K562 (cell line): ENCODE data around the gene TTC23L. TPM values are rescaled to one million over a fixed set of nuclear protein-coding genes. Genes with fewer than 3 reads are reported as not detected.

Experiments
- ATF7 ChIP-seq: fragments of 450-650 bp; IDR thresholded peaks from 2 replicates; pipeline ENCODE4 v1.7.1; 2014; ENCODE audit warnings: mild to moderate bottlenecking, moderate library complexity
- BRD4 ChIP-seq: fragments of 200-600 bp; sonication (generic); IDR thresholded peaks from 2 replicates; pipeline ENCODE4 v1.6.1; 2017; ENCODE audit warnings: inconsistent platforms
- GATAD2A ChIP-seq: fragments of 450-650 bp; IDR thresholded peaks from 2 replicates; pipeline ENCODE4 v1.6.1; 2017
- JUN ChIP-seq, 2 experiments: sonication (generic) in 1 of 2; formaldehyde crosslinking in 1 of 2; IDR thresholded peaks; 2 replicates each; pipeline versions ENCODE4 v1.6.1 to v1.8.0; 2012 to 2022; ENCODE audit warnings: borderline replicate concordance in 2 of 2, mild to moderate bottlenecking in 2 of 2, improper control_type of control experiment in 1 of 2, low read depth in 1 of 2, low read length in 1 of 2, missing genetic modification reagents in 1 of 2
- KLF1 ChIP-seq: fragments of 450-650 bp; IDR thresholded peaks from 2 replicates; pipeline ENCODE4 v1.6.1; 2016; ENCODE audit warnings: missing genetic modification characterization, missing compliant biosample characterization
- MECOM ChIP-seq: fragments of 250-450 bp; sonication (Bioruptor Pico); IDR thresholded peaks from 2 replicates; pipeline ENCODE4 v1.8.0; 2022; ENCODE audit warnings: inconsistent platforms
- MTA2 ChIP-seq: fragments of 450-650 bp; IDR thresholded peaks from 2 replicates; pipeline ENCODE4 v1.6.1; 2016; ENCODE audit warnings: low read depth
- POU5F1 ChIP-seq: fragments of 150-350 bp; IDR thresholded peaks from 2 replicates; pipeline ENCODE4 v1.6.1; 2014; ENCODE audit warnings: borderline replicate concordance, low read length, low read depth, mild to moderate bottlenecking; ENCODE audit not compliant: partially characterized antibody
- TFAP4 ChIP-seq: sonication (generic); formaldehyde crosslinking; IDR thresholded peaks from 2 replicates; pipeline ENCODE4 v1.8.0; 2022; ENCODE audit warnings: missing genetic modification reagents, mild to moderate bottlenecking, moderate library complexity, borderline replicate concordance
- XRCC5 ChIP-seq: fragments of 200-400 bp; formaldehyde crosslinking; IDR thresholded peaks from 2 replicates; pipeline ENCODE4 v1.6.1; 2017; ENCODE audit warnings: low read depth, mild to moderate bottlenecking, low read length
- ZNF445 ChIP-seq: fragments of 250-450 bp; sonication (Bioruptor Pico); IDR thresholded peaks from 2 replicates; pipeline ENCODE4 v1.4.0; 2020; ENCODE audit warnings: low read depth, mild to moderate bottlenecking, moderate library complexity
- ZSCAN29 ChIP-seq: fragments of 450-650 bp; IDR thresholded peaks from 2 replicates; pipeline ENCODE4 v1.6.1; 2017
- polyA plus RNA-seq, 8 experiments: library from polyadenylated mRNA; depleted of rRNA in 4 of 8; stranded (reverse) in 5 of 8; unstranded in 3 of 8; fragments of >200 nt; fragmentation: Nextera tagmentation in 2 of 8; fragmentation: Illumina TruSeq in 1 of 8; extraction: Ambion mirVana in 2 of 8; extraction: Trizol in 1 of 8; gene quantifications; 2 replicates each; pipeline versions ENCODE4 v1.2.1 to v1.2.3, GENCODE V29; 2011 to 2014; ENCODE audit warnings: inconsistent platforms in 1 of 8, missing spikeins in 1 of 8
- total RNA-seq, 7 experiments: library from RNA; depleted of rRNA in 6 of 7; stranded (reverse); fragments of >200 nt in 6 of 7; fragmentation: Illumina TruSeq in 2 of 7; extraction: Trizol in 2 of 7; gene quantifications; 2 replicates each; pipeline versions ENCODE4 v1.2.1 to v1.2.3, GENCODE V29; 2011 to 2021; ENCODE audit warnings: low replicate concordance in 1 of 7
- TF ChIP-seq, protein P1 (sequence below), 2 experiments: fragments of 450-650 bp; IDR thresholded peaks; 2 replicates each; pipeline ENCODE4 v1.6.1; 2016; ENCODE audit warnings: mild to moderate bottlenecking in 2 of 2, borderline replicate concordance in 1 of 2, low read depth in 1 of 2, moderate library complexity in 1 of 2
- TF ChIP-seq, protein P2 (sequence below): sonication (generic); formaldehyde crosslinking; IDR thresholded peaks from 2 replicates; pipeline ENCODE4 v1.5.0; 2020; ENCODE audit warnings: missing genetic modification reagents
- TF ChIP-seq, protein P3 (sequence below): fragments of 250-450 bp; sonication (Bioruptor Pico); IDR thresholded peaks from 2 replicates; pipeline ENCODE4 v1.8.0; 2022; ENCODE audit warnings: moderate library complexity, mild to moderate bottlenecking, inconsistent platforms

TTC23L gene
- total and polyA plus RNA-seq, 9 of the 15 experiments (the other 6 are each of a cell fraction or from before 2014, with no cell fraction given): 0.03 to 0.32 (median 0.14) TPM; not detected in 2

DNA sequence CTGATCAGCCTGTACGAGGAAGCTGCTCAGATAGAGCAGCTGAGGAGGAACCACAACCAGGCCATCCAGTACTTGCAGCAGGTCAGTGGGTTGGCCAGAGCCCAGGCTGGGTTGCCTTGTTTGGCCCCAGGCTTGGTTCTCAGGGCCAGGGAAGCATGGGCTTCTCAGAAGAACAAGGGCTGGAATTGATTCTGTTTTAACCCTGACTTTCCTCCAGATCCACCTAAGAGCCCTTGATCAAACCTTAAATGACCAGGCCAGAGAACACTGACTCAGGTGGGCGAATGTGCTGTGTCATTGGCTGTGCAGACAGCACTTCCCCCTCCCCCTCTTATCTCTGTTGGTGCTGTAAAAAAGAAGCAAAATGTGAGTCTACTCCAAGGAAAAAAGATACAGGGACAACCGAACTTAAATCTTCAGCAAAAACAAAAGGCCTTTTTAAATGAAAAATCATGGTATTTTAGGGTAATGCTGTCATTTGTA is 28.1 kb downstream of the TTC23L start (continued):
- TF ChIP-seq TFAP4 (peak; percentile 66; the same call in 1 of the 2 replicates), JUN (IDR thresholded peaks at IDR 0.05; ENCODE audit: borderline replicate concordance, low read depth, low read length) (no peak), JUN (CRISPR knock-in tag; IDR thresholded peaks at IDR 0.05; ENCODE audit: borderline replicate concordance) (no peak), KLF1 (tag) (no peak), GATAD2A (peak; percentile 39; the same call in 1 of the 2 replicates), ZNF445 (CRISPR knock-in tag) (0 out of 2 replicates have a peak, but pooled peaks have one; percentile 14), BRD4 (no peak), ATF7 (peak; percentile 71), ZSCAN29 (no peak), POU5F1 (no peak), MECOM (no peak), XRCC5 (no peak), MTA2 (no peak; the same call in 1 of the 2 replicates)
- TF ChIP-seq, protein P1, sequence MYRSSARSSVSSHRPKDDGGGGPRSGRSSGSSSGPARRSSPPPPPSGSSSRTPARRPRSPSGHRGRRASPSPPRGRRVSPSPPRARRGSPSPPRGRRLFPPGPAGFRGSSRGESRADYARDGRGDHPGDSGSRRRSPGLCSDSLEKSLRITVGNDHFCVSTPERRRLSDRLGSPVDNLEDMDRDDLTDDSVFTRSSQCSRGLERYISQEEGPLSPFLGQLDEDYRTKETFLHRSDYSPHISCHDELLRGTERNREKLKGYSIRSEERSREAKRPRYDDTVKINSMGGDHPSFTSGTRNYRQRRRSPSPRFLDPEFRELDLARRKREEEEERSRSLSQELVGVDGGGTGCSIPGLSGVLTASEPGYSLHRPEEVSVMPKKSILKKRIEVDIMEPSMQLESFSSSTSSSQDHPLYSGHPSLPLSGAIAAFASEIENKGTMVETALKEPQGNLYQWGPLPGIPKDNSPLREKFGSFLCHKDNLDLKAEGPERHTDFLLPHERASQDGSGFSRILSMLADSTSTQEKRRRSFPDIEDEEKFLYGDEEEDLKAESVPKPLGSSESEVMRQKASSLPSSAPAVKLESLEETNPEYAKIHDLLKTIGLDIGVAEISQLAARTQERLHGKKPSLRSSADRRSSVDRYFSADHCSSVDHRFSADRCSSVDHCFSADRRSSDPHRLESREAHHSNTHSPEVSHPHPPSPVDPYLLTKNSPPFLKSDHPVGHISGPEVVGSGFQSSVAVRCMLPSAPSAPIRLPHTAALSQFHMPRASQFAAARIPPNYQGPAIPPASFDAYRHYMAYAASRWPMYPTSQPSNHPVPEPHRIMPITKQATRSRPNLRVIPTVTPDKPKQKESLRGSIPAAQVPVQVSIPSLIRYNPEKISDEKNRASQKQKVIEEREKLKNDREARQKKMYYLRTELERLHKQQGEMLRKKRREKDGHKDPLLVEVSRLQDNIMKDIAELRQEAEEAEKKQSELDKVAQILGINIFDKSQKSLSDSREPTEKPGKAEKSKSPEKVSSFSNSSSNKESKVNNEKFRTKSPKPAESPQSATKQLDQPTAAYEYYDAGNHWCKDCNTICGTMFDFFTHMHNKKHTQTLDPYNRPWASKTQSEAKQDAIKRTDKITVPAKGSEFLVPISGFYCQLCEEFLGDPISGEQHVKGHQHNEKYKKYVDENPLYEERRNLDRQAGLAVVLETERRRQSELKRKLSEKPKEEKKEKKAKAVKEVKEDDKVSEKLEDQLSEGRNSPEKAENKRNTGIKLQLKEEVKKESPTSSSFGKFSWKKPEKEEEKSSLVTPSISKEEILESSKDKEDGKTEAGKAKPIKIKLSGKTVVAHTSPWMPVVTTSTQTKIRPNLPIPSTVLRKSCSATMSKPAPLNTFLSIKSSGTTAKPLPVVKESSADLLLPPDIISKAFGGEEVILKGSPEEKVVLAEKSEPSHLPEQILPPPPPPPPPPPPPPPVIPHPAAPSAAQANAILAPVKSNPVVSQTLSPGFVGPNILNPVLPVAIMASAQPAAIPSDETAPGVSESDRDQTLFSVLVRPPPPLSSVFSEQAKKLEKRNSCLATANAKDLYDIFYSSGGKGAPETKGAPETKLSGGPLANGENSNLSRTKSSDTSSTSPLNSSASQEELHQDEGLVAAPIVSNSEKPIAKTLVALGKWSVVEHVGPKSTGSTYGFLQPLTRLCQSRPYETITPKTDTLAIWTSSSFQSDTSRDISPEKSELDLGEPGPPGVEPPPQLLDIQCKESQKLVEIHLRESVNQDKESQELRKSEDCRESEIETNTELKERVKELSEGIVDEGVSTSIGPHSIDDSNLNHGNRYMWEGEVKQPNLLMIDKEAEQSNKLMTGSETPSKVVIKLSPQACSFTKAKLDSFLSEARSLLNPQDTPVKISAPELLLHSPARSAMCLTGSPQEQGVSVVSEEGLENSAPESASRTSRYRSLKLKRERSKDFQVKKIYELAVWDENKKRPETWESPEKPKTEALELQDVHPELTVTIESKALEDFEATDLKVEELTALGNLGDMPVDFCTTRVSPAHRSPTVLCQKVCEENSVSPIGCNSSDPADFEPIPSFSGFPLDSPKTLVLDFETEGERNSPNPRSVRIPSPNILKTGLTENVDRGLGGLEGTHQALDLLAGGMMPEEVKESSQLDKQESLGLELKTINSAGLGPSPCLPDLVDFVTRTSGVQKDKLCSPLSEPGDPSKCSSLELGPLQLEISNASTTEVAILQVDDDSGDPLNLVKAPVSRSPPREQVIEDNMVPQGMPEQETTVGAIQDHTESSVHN (IDR thresholded peaks at IDR 0.05; ENCODE audit: borderline replicate concordance in 1 of 2, low read depth in 1 of 2): peak in 1 of 2 experiments; percentile 14; a peak in 1 of 4 replicates
- TF ChIP-seq, protein P2, sequence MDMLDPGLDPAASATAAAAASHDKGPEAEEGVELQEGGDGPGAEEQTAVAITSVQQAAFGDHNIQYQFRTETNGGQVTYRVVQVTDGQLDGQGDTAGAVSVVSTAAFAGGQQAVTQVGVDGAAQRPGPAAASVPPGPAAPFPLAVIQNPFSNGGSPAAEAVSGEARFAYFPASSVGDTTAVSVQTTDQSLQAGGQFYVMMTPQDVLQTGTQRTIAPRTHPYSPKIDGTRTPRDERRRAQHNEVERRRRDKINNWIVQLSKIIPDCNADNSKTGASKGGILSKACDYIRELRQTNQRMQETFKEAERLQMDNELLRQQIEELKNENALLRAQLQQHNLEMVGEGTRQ: no peak
- TF ChIP-seq, protein P3, sequence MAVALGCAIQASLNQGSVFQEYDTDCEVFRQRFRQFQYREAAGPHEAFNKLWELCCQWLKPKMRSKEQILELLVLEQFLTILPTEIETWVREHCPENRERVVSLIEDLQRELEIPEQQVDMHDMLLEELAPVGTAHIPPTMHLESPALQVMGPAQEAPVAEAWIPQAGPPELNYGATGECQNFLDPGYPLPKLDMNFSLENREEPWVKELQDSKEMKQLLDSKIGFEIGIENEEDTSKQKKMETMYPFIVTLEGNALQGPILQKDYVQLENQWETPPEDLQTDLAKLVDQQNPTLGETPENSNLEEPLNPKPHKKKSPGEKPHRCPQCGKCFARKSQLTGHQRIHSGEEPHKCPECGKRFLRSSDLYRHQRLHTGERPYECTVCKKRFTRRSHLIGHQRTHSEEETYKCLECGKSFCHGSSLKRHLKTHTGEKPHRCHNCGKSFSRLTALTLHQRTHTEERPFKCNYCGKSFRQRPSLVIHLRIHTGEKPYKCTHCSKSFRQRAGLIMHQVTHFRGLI (CRISPR knock-in tag): peak; percentile 99; the same call in 1 of the 2 replicates
